ENCODE data around the gene ATG2A. TPM values are rescaled to one million over a fixed set of nuclear protein-coding genes. Genes with fewer than 3 reads are reported as not detected.
A peak's percentile ranks its signal among the peaks of the same experiment; 100 is the strongest.

Gene ATG2A
- total RNA-seq, 1 donor from 2014 or later, result 25.8 TPM

DNA sequence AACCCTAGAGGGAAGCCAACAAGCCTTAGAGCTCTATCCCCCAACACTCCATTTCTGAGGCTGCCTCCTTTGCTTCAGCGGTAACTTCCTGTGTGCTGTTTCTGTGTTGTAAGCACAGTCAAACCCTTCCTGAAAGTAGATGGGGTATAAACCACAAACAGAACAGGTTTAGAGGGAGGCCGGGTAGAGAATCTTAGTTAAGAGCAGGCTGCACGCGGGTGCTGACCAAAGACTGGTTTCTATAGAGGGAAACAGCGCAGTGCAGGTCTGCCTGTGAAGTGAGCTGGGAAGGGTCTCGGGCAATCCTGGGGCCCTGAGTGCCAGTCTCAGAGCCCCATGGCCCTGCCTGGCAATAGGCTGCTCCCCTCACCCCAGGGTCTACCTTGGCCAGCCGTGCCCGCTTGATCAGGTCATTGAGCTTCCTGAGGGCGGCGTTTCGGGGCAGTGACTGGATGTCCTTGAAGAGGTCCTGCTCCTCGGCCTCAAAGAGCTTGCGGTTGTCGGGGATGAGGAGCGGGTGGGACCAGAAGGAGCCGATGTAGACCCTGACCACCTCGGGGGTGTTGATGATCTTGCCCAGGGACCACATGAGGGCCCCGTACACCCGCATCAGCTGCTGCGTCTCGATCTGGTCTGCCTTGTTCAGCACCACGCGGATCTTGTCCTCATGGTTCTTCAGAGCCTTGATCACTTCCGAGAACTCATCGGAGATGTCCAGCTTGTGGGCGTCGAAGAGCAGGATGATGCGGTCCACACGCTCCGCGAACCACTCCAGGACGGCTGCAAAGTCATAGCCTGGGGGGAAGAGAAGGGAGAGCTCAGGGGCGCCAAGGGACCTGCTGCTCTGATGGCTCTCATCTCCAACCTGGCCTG lies 57.2 kb downstream of the ATG2A start:
- TF ChIP-seq, protein P1, sequence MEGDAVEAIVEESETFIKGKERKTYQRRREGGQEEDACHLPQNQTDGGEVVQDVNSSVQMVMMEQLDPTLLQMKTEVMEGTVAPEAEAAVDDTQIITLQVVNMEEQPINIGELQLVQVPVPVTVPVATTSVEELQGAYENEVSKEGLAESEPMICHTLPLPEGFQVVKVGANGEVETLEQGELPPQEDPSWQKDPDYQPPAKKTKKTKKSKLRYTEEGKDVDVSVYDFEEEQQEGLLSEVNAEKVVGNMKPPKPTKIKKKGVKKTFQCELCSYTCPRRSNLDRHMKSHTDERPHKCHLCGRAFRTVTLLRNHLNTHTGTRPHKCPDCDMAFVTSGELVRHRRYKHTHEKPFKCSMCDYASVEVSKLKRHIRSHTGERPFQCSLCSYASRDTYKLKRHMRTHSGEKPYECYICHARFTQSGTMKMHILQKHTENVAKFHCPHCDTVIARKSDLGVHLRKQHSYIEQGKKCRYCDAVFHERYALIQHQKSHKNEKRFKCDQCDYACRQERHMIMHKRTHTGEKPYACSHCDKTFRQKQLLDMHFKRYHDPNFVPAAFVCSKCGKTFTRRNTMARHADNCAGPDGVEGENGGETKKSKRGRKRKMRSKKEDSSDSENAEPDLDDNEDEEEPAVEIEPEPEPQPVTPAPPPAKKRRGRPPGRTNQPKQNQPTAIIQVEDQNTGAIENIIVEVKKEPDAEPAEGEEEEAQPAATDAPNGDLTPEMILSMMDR (conservative IDR thresholded peaks at IDR 0.05; ENCODE audit: low read depth, low read length), result no peak

DNA sequence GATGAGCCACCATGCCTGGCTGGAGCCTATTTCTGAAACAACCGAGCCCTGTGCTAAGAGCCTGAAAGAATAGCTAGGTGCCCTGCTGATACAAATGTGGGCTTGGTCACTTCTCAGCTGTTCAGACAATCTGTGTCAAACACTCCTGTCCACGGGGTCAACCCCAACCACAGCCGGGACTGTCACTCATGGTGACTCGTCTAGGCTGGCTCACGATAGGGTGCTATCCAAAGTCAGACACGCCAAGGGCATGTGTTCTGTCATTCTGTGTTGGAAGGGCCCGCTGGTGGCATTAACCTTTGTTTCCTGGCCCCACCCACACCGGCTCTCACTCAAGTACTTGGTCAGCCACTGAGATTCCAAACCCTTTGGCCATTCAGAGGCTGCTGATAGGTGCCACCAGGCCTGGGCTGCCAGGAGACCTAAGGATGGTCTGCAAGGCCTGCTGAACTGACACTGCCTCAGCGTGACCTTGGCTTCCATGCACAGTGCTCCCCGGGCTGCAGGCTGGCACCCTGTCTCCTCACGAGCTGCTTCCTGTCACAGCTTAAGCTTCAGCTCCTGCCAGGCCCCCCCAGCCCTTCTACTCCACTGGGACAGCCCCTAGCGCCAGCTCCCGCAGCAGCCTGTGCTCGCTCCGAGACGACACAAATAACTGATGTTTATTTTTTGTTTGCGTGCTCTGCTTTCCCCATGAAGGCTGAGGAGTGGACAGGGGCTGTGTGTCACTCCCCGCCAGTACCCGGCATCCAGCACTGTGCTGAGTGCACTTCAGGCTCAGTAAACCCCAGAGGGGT lies 58.3 kb downstream of the ATG2A start:
- no peak for DNase-seq (ENCODE audit: low read depth)
- no peak overlapping the region for H3K4me3 ChIP-seq (ENCODE audit: low read depth, low read length)
- TF ChIP-seq, protein P1 (conservative IDR thresholded peaks at IDR 0.05; ENCODE audit: low read depth, low read length), result no peak

More for the DNA sequence above, 57.2 kb downstream of the ATG2A start:
- no peak for DNase-seq (ENCODE audit: low read depth)
- no peak overlapping the region for H3K4me3 ChIP-seq (ENCODE audit: low read depth, low read length)

GRCh38 chr11:64857485-64857884 lies 59.5 kb downstream of the ATG2A start:
- DNase-seq (ENCODE audit: low read depth), result no peak
- no peak overlapping the region for H3K4me3 ChIP-seq (ENCODE audit: low read depth, low read length)
- TF ChIP-seq, protein P1 (conservative IDR thresholded peaks at IDR 0.05; ENCODE audit: low read depth, low read length), result no peak

DNA sequence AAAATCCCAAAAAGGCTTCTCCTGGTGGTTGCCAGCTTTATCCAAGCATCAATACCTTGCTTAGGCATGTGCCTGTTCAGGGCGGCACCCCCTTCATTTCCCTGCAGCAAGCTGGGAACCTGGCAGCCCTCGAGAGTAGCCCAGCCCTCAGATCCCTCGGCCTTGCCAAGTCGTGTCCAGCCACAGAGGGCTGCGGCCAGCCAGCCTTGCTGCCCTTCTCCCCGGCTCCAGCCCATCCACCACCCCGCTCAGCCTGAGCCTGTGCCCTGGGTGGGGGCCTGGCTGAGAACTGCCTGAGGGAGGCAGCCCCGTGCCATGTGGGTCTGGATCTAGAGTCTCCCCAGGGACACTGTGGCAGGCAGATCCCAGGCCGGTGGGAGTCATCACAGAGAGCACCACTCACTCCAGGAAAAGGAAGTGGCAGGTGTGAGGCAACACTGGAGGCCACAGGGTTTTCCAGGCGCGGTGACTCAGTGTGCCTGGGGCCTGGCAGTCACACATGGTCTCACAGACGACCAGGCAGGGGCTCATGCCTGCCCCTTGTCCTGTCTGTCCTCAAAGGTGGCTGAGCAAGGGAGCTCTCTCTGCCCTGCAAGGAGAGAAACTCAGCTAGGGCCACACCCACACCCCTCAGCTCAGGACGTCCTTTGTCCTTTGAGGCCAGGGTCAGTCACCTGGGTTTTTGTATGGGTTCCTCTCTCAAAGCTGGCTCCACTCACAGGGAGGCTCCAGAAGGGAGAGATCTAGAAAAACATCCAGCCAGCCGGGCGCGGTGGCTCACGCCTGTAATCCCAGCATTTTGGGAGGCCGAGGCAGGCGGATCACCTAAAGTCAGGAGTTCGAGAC lies 60.4 kb downstream of the ATG2A start:
- TF ChIP-seq, protein P1 (conservative IDR thresholded peaks at IDR 0.05; ENCODE audit: low read depth, low read length), result peak; percentile 24
- no peak for DNase-seq (ENCODE audit: low read depth)
- no peak overlapping the region for H3K4me3 ChIP-seq (ENCODE audit: low read depth, low read length)

- DNase-seq (ENCODE audit: low read depth), result no peak
- TF ChIP-seq, protein P1 (conservative IDR thresholded peaks at IDR 0.05; ENCODE audit: low read depth, low read length), result no peak
Measured at GRCh38 chr11:64855596-64856304, 61.3 kb downstream of the ATG2A start.

More at GRCh38 chr11:64855596-64856304, 61.3 kb downstream of the ATG2A start:
- H3K4me3 ChIP-seq (ENCODE audit: low read depth, low read length), result no peak overlapping the region

Measured in epithelial cell of proximal tubule (primary cell).